CD4-positive, alpha-beta T cell (primary cell): ENCODE data around the gene AKAP8L. TPM values are rescaled to one million over a fixed set of nuclear protein-coding genes. Genes with fewer than 3 reads are reported as not detected.
A peak's percentile ranks its signal among the peaks of the same experiment; 100 is the strongest.

ENCODE experiments used
- ATAC-seq: fragments of 200-7000 bp; cut with Tn5 transposase; one replicate; pipeline ENCODE4 v1.10.0; 2022; ENCODE audit warnings: mild to moderate bottlenecking; ENCODE audit not compliant: poor library complexity
- CTCF ChIA-PET: fragments of 350-600 bp; sonication (Branson Sonifier 250); formaldehyde crosslinking; loops from one replicate; lab custom pipeline; 2021; ENCODE audit warnings: antibody characterized with exemption, inconsistent platforms; lab: Charles Lee
- POLR2A ChIA-PET: fragments of 350-600 bp; sonication (Branson Sonifier 250); formaldehyde crosslinking; loops from one replicate; lab custom pipeline; 2021; ENCODE audit warnings: antibody characterized with exemption, inconsistent platforms; lab: Charles Lee
- DNase-seq, 14 experiments: peaks; one replicate each; pipeline ENCODE4 v3.0.0-alpha.2; 2013 to 2020; ENCODE audit warnings: mixed read lengths in 2 of 14
- H3K27ac ChIP-seq, 2 donors: one replicate each; pipeline versions ENCODE4 v1.5.1 to v1.7.0; 2013; ENCODE audit warnings: low read length in 2 of 2, low read depth in 1 of 2, mild to moderate bottlenecking in 1 of 2
- H3K27me3 ChIP-seq, 2 experiments: 1 replicate in 1 of 2; 2 replicates in 1 of 2; pipeline versions ENCODE4 v1.6.1 to v1.7.0; 2013; ENCODE audit warnings: low read length in 2 of 2, control low read depth in 1 of 2, mild to moderate bottlenecking in 1 of 2, moderate library complexity in 1 of 2; ENCODE audit not compliant: insufficient read depth in 2 of 2, control insufficient read depth in 1 of 2
- H3K36me3 ChIP-seq: one replicate; pipeline ENCODE4 v1.6.1; 2013; ENCODE audit warnings: low read length, control low read depth; ENCODE audit not compliant: insufficient read depth
- H3K4me1 ChIP-seq: one replicate; pipeline ENCODE4 v1.6.1; 2013; ENCODE audit warnings: low read length, control low read depth; ENCODE audit not compliant: insufficient read depth
- H3K4me3 ChIP-seq: one replicate; pipeline ENCODE4 v1.5.1; 2013; ENCODE audit warnings: mild to moderate bottlenecking, low read length, moderate library complexity
- H3K9me3 ChIP-seq, 2 experiments: 1 replicate in 1 of 2; 2 replicates in 1 of 2; pipeline versions ENCODE4 v1.6.1 to v1.7.0; 2013; ENCODE audit warnings: low read length in 2 of 2, mild to moderate bottlenecking in 2 of 2, control low read depth in 1 of 2, moderate library complexity in 1 of 2; ENCODE audit not compliant: control insufficient read depth in 1 of 2, insufficient read depth in 1 of 2
- H3K27ac Mint-ChIP-seq: one replicate; pipeline ENCODE4 v1.8.0; 2020; ENCODE audit warnings: mixed read lengths
- H3K27me3 Mint-ChIP-seq: one replicate; pipeline ENCODE4 v1.8.0; 2021; ENCODE audit warnings: mixed read lengths
- H3K36me3 Mint-ChIP-seq: one replicate; pipeline ENCODE4 v1.8.0; 2021; ENCODE audit warnings: low read depth, mixed read lengths
- H3K4me1 Mint-ChIP-seq: one replicate; pipeline ENCODE4 v1.8.0; 2021; ENCODE audit warnings: low read depth, mixed read lengths
- H3K4me3 Mint-ChIP-seq: one replicate; pipeline ENCODE4 v1.8.0; 2020; ENCODE audit warnings: mild to moderate bottlenecking, mixed read lengths
- H3K9me3 Mint-ChIP-seq: one replicate; pipeline ENCODE4 v1.8.0; 2020; ENCODE audit warnings: mixed read lengths
- intact Hi-C, 2 experiments: fragments of 100-400 bp; cut with DNase I in 1 of 2; cut with micrococcal nuclease in 1 of 2; formaldehyde crosslinking; loops; one replicate each; pipeline versions ENCODE4 v1.15.1 to v1.9.0; 2023 to 2025; cut with DNase I, micrococcal nuclease
- total RNA-seq, 174 experiments: library from RNA in 2 of 174; stranded (reverse) in 2 of 174; gene quantifications; one replicate each; pipeline ENCODE4 v1.2.3 and lab custom pipeline; 2021 to 2026
- TF ChIP-seq, protein P1 (sequence below): fragments of 200-600 bp; IDR thresholded peaks from one replicate; pipeline ENCODE4 v1.8.0; 2022; ENCODE audit warnings: antibody characterized with exemption, mild to moderate bottlenecking

The AKAP8L gene
- total RNA-seq, 2 experiments from 2014 or later, result 157 to 162 TPM

DNA sequence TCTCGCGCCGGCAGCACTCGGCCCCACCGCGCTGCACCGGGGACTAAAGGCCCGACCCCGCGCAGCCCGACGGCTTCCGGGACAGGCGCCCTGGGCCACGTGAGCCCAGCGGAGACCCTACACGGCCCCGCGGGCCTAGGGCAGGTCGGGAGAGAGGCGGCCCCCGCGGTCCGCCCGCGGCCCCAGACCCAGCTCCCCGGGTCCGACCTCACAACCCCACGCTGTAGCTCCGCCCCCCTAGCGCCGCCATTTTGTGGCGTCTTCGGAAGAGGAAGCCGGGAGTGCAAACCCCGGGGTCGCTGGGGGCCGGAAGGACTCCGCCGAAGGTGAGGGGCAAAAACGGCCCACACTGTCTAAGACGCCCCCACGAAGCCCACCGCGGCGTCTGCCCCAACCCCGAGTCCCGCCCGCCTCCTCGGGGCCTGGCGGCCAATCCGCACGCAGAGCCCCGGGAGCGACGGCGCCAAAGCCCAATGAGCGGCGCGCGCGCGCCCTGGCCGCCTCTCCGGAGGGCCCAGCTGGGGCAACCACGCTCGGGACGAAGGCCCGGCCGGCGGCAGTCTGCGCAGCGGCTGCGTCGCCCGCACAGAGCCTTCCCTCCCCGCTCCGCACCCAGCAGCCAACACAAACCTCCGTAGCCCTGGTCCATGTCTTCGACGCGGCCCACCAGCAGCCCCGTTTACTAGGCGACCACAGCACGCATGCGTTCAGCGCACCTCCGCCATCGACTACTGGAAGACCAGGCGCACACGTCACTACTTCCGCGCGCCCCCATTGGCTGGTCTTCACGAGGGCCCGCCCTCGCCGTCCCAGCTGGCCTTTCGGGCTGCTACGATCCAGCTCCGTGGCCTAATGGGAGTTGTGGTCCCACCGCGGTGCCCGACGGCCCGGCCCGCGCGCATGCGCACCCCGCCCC, 39.4 kb downstream of the AKAP8L start, which contains the start of gene AKAP8:
Gene AKAP8, minus strand, starts transcription at position 705 of the 916 bp plus-strand sequence. Its CDS starts 56 bp downstream, at position 649.
- ATAC-seq (peak; percentile 90), DNase-seq (peak; percentile 96 to 100 (median 98))
- Histone ChIP-seq H3K27ac (peak within 1 kb of the TSS; percentile 96), H3K9me3 (no peaks in the 10 kb centered on the region), H3K36me3 (peaks cover 17% of the 10 kb centered on the region), H3K4me1 (peaks cover 35% of the 10 kb centered on the region), H3K27me3 (no peaks in the 10 kb centered on the region), H3K4me3 (peak within 1 kb of the TSS; percentile 75)
- CTCF ChIA-PET, result interaction anchor here (1.6 to 3.8 kb wide), 3 partner anchors 40 to 202 kb away, joined by 5 to 34 read pairs (median 15); partner anchors contain the start of gene AKAP8L
- intact Hi-C loops, result loop anchor here (1.0 to 5.0 kb wide), 8 partner anchors 40 to 177 kb away; partner anchors contain the start of gene BRD4 (in 1 of the 2)
- TF ChIP-seq, protein P1, sequence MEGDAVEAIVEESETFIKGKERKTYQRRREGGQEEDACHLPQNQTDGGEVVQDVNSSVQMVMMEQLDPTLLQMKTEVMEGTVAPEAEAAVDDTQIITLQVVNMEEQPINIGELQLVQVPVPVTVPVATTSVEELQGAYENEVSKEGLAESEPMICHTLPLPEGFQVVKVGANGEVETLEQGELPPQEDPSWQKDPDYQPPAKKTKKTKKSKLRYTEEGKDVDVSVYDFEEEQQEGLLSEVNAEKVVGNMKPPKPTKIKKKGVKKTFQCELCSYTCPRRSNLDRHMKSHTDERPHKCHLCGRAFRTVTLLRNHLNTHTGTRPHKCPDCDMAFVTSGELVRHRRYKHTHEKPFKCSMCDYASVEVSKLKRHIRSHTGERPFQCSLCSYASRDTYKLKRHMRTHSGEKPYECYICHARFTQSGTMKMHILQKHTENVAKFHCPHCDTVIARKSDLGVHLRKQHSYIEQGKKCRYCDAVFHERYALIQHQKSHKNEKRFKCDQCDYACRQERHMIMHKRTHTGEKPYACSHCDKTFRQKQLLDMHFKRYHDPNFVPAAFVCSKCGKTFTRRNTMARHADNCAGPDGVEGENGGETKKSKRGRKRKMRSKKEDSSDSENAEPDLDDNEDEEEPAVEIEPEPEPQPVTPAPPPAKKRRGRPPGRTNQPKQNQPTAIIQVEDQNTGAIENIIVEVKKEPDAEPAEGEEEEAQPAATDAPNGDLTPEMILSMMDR, result no peak
- H3K27ac Mint-ChIP-seq, result peak within 1 kb of the TSS; percentile 97
- H3K4me3 Mint-ChIP-seq, result peak within 1 kb of the TSS; percentile 100
- H3K9me3 Mint-ChIP-seq, result no peaks in the 10 kb centered on the region
- no peaks in the 10 kb centered on the region for H3K27me3 Mint-ChIP-seq
- H3K4me1 Mint-ChIP-seq, result peaks cover 48% of the 10 kb centered on the region
- H3K36me3 Mint-ChIP-seq, result peaks cover 24% of the 10 kb centered on the region
- POLR2A ChIA-PET, result interaction anchor here (0.6 to 4.6 kb wide), 54 partner anchors 8 to 1847 kb away, joined by 3 to 208 read pairs (median 5); partner anchors contain the start of genes AKAP8L, AP1M1, ASF1B and BRD4

DNA sequence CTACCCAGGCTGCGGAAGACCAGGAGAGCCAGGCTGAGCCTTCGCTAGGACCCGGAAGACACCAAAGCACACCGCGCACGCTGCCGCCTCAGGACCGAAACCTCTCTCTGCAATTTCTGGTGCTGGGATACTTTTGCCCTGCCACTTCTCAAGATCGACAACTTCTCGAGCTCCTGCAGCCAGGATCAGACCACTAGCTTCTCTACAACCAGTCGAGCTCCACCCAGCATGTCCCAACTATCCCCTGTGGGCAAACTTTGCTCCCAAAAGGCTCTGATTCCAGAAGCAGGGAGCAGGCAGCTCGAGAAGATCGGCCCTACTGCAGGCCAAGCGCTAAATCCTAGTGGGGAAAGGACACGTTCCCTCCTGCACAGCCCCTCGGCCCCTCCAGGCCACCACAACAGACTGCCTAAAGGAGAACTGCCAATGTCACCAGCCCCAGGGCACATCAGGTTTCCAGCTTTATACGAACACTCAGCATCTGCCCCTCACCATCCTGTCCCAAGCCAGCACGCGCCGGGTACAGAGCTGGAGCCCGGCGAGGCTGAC, 40.2 kb downstream of the AKAP8L start:
- Mint-ChIP-seq H3K27ac (peak overlapping the region; percentile 97), H3K9me3 (no peaks in the 10 kb centered on the region), H3K4me1 (peaks cover 48% of the 10 kb centered on the region), H3K27me3 (no peaks in the 10 kb centered on the region), H3K36me3 (peaks cover 31% of the 10 kb centered on the region), H3K4me3 (peak overlapping the region; percentile 100)
- TF ChIP-seq, protein P1, result no peak
- no peak for ATAC-seq
- Histone ChIP-seq H3K27ac (peak overlapping the region; percentile 96), H3K27me3 (no peaks in the 10 kb centered on the region), H3K9me3 (no peaks in the 10 kb centered on the region), H3K36me3 (peaks cover 25% of the 10 kb centered on the region), H3K4me3 (peak overlapping the region; percentile 75), H3K4me1 (peaks cover 38% of the 10 kb centered on the region)
- peak in 13 of 14 experiments; percentile 20 to 72 (median 38) for DNase-seq
- intact Hi-C loops, result loop anchor here (1.0 to 5.0 kb wide), 8 partner anchors 41 to 178 kb away; partner anchors contain the start of gene BRD4 (in 1 of the 2)
- POLR2A ChIA-PET, result interaction anchor here (0.6 to 4.6 kb wide), 39 partner anchors 7 to 1848 kb away, joined by 3 to 208 read pairs (median 5); partner anchors contain the start of genes AKAP8L, AP1M1, BRD4 and OCEL1
- CTCF ChIA-PET, result interaction anchor here (1.6 to 3.8 kb wide), 3 partner anchors 41 to 201 kb away, joined by 5 to 34 read pairs (median 15); partner anchors contain the start of gene AKAP8L
